ENCODE measurements around the gene PPP1R13B.
"Not testable (repeated sequence)": the region's sequence is repeated elsewhere in the genome, so short reads cannot be mapped to it uniquely, and the experiment has no call there.

The PPP1R13B gene

GRCh38 chr14:103847451-103848174 lies at the start of gene PPP1R13B:
TSS of gene PPP1R13B (minus strand) at chr14:103847575. CDS start at chr14:103847307, 268 bp downstream.
- DNase-seq (ENCODE audit: low read depth in 2 of 2): peak; percentile 87 to 90

GRCh38 chr14:103896578-103896977 lies 49.2 kb upstream of the PPP1R13B start:
- DNase-seq (ENCODE audit: low read depth in 2 of 2): no peak

GRCh38 chr14:103894723-103895059 lies 47.3 kb upstream of the PPP1R13B start:
- no peak for DNase-seq (ENCODE audit: low read depth in 2 of 2)

GRCh38 chr14:103894034-103894722 lies 46.8 kb upstream of the PPP1R13B start:
- no peak for DNase-seq (ENCODE audit: low read depth in 2 of 2)

GRCh38 chr14:103892247-103892646 lies 44.9 kb upstream of the PPP1R13B start:
- DNase-seq (ENCODE audit: low read depth in 2 of 2): no peak

GRCh38 chr14:103891667-103892215 lies 44.4 kb upstream of the PPP1R13B start:
- DNase-seq (ENCODE audit: low read depth in 2 of 2): no peak

GRCh38 chr14:103890821-103891666 lies 43.7 kb upstream of the PPP1R13B start:
- DNase-seq (ENCODE audit: low read depth in 2 of 2): no peak

- DNase-seq (ENCODE audit: low read depth in 2 of 2): no peak
Measured at GRCh38 chr14:103890052-103890371, 42.6 kb upstream of the PPP1R13B start.

GRCh38 chr14:103889313-103890051 lies 42.1 kb upstream of the PPP1R13B start:
- no peak for DNase-seq (ENCODE audit: low read depth in 2 of 2)

GRCh38 chr14:103889002-103889312 lies 41.6 kb upstream of the PPP1R13B start:
- not testable (repeated sequence) for DNase-seq (ENCODE audit: low read depth in 2 of 2)

- no peak for DNase-seq (ENCODE audit: low read depth in 2 of 2)
Measured at GRCh38 chr14:103887557-103888115, 40.3 kb upstream of the PPP1R13B start.

- DNase-seq (ENCODE audit: low read depth in 2 of 2): no peak
Measured at GRCh38 chr14:103887170-103887501, 39.8 kb upstream of the PPP1R13B start.

GRCh38 chr14:103886304-103887169 lies 39.2 kb upstream of the PPP1R13B start:
- no peak for DNase-seq (ENCODE audit: low read depth in 2 of 2)

GRCh38 chr14:103885509-103885932 lies 38.1 kb upstream of the PPP1R13B start:
- no peak for DNase-seq (ENCODE audit: low read depth in 2 of 2)

- DNase-seq (ENCODE audit: low read depth in 2 of 2): no peak
Measured at GRCh38 chr14:103884854-103885253, 37.5 kb upstream of the PPP1R13B start.

GRCh38 chr14:103883263-103883523 lies 35.8 kb upstream of the PPP1R13B start:
- DNase-seq (ENCODE audit: low read depth in 2 of 2): no peak

- DNase-seq (ENCODE audit: low read depth in 2 of 2): no peak
Measured at GRCh38 chr14:103882503-103883262, 35.3 kb upstream of the PPP1R13B start.

GRCh38 chr14:103881268-103882201 lies 34.2 kb upstream of the PPP1R13B start:
- DNase-seq (ENCODE audit: low read depth in 2 of 2): no peak
